GM12892 (cell line): ENCODE data around the gene ZRANB2.

Experiments used
- DNase-seq: peaks from one replicate; pipeline ENCODE4 v3.0.0; 2011; ENCODE audit not compliant: insufficient read length
- FAIRE-seq: peaks from 2 replicates; lab custom pipeline; 2011; peaks lifted over from hg19 to GRCh38; lab: Jason Lieb, UNC
- POLR2A ChIP-seq: IDR thresholded peaks from 2 replicates; pipeline ENCODE4 v1.6.1; 2011; ENCODE audit warnings: low read depth, low read length, control low read depth
- POLR2AphosphoS5 ChIP-seq: IDR thresholded peaks from 2 replicates; pipeline ENCODE4 v1.6.1; 2011; ENCODE audit warnings: low read depth, low read length, control low read depth
- TAF1 ChIP-seq: IDR thresholded peaks from 2 replicates; pipeline ENCODE4 v1.6.1; 2011; ENCODE audit warnings: low read depth, mild to moderate bottlenecking, control low read depth, low read length, borderline replicate concordance

Gene ZRANB2

GRCh38 chr1:71089536-71090270, 8.9 kb upstream of the ZRANB2 start:
- TF ChIP-seq POLR2A (no peak), POLR2AphosphoS5 (no peak), TAF1 (no peak)
- no peak for FAIRE-seq
- DNase-seq, result no peak

DNA sequence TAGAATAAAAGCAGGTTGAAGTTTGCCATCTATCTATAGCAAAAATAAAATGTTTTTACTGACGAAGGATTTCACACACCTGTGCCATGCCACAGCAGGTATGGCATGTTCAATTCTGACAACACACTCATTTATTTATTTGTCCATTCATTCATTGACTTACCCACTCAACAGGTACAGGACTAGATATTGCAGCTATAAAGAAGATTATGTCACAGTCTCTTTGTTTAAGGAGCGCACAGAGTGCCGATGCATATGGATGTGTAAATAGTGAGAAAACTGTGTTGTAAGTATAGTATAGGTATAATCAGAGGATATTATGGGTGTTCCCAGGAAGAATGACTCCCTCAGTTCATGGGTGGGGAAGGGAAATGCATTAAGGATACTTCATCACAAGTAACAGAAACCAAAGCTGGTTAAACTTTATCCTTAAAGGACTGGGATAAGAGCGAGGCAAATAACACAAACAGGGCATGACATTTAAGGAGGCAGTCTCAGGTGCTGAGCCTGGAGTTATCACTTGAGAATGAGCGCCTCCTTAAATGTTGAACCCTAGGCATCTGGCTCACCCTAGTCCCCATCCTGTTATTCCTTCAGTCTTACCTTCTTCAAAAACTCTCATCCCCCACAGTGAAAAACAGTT, 7.9 kb upstream of the ZRANB2 start:
- TF ChIP-seq POLR2AphosphoS5 (no peak), POLR2A (no peak), TAF1 (no peak)
- no peak for DNase-seq
- FAIRE-seq, result no peak

GRCh38 chr1:71087713-71088112, 6.9 kb upstream of the ZRANB2 start:
- FAIRE-seq, result no peak
- no peak for TF ChIP-seq POLR2A
- no peak for TF ChIP-seq POLR2AphosphoS5
- TF ChIP-seq TAF1, result no peak
- no peak for DNase-seq

- DNase-seq, result no peak
- no peak for TF ChIP-seq POLR2A
- TF ChIP-seq TAF1, result no peak
- no peak for TF ChIP-seq POLR2AphosphoS5
- FAIRE-seq, result no peak
Measured at GRCh38 chr1:71087060-71087459, 6.2 kb upstream of the ZRANB2 start.

DNA sequence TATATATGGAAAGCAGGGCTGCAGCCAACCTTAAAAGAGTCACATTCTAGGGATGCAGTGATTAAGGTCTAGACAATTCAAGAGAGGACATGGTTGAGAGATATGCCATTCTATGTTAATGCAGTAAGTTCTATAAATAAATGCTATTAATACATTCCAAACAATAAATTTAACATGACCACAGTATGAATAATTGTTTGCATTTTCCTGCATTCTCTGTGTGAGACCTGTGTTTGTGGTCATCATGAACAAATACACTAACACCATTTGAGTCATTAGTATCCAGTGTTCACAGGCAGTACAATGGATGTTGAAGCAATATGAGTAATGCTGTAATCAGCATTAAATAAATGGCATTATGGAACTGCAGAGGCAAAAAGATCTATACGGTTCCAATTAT, 5.5 kb upstream of the ZRANB2 start:
- no peak for DNase-seq
- no peak for FAIRE-seq
- no peak for TF ChIP-seq POLR2A
- no peak for TF ChIP-seq POLR2AphosphoS5
- no peak for TF ChIP-seq TAF1

DNA sequence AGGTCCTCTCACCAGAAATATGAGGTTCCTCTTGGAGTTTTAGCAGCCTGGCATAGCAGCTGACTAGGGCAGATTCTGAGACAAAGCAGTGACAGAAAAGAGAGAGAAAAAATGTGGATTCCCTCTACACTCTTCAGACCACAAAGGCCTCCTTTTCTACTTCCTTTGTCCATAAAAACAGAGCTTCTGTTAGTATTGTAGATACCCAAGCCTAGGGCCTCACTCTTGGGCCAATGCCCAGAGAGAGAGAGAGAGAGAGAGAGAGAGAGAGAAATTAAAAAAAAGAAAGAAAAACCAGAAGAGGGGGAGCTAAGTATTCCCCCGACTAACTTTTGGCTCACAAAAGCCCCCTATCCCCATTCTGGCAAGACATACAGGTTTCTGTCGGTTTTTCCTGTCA, 2.4 kb upstream of the ZRANB2 start:
- DNase-seq (no peak), FAIRE-seq (no peak)
- TF ChIP-seq POLR2AphosphoS5 (no peak), TAF1 (no peak), POLR2A (no peak)

DNA sequence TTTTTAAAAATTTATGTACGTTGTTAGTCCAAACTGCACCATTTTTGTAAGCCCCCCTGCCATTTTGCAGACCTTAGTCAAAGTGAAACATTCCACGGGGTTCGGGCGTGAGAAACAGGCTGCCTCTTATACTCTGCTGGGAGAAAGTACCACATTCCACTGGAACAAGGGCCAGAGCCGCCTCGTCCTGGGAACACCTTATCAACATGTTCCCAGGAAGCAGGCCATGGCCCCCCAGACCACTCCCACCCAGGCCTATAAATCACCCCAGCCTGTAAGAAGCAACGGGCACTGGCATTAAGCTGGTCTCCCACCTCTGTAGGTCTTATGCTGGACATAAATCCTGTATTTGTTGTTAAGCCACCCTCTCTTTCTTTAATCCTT, 854 bp upstream of the ZRANB2 start:
- DNase-seq (no peak), FAIRE-seq (no peak)
- TF ChIP-seq POLR2AphosphoS5 (no peak), POLR2A (no peak)

GRCh38 chr1:71080230-71080738, 551 bp downstream of the ZRANB2 start:
- TF ChIP-seq POLR2AphosphoS5 (no peak), TAF1 (no peak), POLR2A (no peak)
- no peak for DNase-seq
- FAIRE-seq, result no peak

DNA sequence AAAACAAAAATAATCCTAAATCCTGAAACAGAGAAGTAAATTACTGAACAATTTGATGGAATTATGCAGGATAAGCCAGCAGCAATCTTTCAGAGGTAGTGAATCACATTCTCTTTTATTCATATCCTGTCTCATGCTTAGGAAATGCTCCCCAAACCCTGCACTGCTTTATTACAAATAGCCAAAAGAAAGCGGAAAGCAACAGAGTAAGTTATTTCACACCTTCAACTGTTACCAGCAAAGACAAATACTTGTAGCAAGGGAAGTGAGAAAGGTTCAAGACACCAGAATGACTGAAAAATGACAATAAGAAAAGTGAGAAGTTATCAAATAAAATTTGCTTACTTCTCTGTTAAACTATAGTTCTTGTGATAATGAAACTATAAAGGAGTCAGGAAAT, 6.2 kb downstream of the ZRANB2 start:
- TF ChIP-seq POLR2A (no peak), POLR2AphosphoS5 (no peak), TAF1 (no peak)
- DNase-seq, result no peak
- FAIRE-seq, result no peak

DNA sequence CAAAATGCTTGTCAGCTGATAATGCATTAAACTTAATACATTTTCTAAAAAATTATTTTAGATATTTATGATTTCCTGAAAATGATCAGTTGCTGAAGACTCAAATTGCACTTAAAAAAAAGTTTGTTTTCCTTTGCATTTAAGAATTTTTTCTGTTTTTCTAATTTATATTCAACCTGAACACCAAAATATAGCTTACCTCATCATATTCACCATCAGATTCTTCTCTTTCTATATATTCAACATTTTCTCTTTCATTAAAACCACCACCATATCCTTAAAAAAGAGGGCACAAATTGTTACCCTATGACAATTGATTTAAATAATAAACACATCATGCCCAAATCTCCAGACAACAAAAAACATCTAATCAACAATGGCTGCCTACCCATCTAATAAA, 8.6 kb downstream of the ZRANB2 start:
- TF ChIP-seq TAF1, result no peak
- no peak for TF ChIP-seq POLR2A
- no peak for TF ChIP-seq POLR2AphosphoS5
- FAIRE-seq (no peak), DNase-seq (no peak)

DNA sequence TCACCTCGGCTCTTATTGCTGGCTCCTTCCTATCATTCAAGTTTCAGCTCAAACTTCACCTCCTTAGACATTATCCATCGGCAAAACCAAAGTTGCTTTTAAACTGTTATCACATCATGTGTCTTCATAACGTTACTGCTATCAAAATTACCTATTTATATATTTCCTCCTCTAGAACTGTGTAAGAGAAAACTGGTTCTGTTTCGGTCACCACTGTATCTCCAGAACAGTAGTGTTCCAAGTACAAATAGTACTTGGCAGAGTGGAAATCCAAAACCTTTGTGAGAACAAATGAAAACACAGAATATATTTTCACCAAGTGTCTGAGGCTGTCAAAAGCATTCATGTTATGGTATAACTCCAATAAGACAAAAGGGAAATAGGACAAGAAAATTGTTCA, 9.1 kb downstream of the ZRANB2 start:
- TF ChIP-seq POLR2AphosphoS5 (no peak), POLR2A (no peak)
- FAIRE-seq, result peak; percentile 24
- no peak for DNase-seq

DNA sequence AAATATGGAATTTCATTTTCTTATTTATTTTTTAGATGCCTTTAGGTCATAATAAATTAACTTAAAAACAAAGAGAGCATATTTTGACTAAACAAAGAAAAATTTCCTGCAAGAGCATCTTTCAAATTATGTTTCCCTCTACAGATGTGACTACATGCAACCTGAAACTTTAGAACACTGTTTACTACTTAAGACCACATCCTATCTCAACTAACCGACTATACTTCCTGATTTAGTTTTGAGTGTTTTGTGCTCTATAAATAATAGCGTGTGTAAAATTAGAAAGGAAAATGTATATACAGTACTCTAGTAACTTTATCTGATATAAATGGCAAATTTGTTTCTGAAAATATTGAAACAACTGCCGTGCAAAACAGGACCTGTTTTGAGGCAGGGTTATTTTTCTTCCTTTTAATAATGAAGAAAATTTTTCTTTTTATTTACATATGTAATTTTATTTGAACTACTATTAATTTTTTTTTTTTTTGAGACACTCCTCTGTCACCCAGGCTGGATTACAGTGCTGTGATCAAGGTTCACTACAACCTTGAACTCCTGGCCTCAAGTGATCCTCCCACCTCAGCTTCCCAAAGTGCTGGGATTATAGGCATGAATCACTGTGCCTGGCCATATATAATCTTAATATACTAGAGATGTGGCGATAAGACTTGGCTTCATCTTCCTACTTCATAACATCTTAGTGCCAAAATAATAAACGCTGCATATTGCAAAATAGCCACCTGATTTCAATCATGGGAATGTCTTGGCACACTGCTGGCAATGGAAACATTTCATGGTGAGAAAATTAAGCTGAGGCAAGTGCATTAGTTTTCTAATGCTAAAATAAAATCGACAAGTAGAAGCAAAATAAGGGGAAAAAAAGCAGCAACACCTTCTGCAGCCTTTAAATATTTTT, 12.3 kb downstream of the ZRANB2 start:
- TF ChIP-seq POLR2AphosphoS5, result no peak
- TF ChIP-seq TAF1, result no peak
- TF ChIP-seq POLR2A, result no peak
- DNase-seq (no peak), FAIRE-seq (no peak)

- FAIRE-seq, result no peak
- TF ChIP-seq TAF1, result no peak
- no peak for TF ChIP-seq POLR2A
- no peak for TF ChIP-seq POLR2AphosphoS5
Measured at GRCh38 chr1:71054791-71055190, 26.0 kb downstream of the ZRANB2 start.

More at GRCh38 chr1:71054791-71055190, 26.0 kb downstream of the ZRANB2 start:
- no peak for DNase-seq
